ENCODE data around the gene LETM1. TPM values are rescaled to one million over a fixed set of nuclear protein-coding genes. Genes with fewer than 3 reads are reported as not detected.

Gene LETM1
- total and polyA plus RNA-seq, 2 experiments from 2014 or later: 22.5 to 53.3 TPM

DNA sequence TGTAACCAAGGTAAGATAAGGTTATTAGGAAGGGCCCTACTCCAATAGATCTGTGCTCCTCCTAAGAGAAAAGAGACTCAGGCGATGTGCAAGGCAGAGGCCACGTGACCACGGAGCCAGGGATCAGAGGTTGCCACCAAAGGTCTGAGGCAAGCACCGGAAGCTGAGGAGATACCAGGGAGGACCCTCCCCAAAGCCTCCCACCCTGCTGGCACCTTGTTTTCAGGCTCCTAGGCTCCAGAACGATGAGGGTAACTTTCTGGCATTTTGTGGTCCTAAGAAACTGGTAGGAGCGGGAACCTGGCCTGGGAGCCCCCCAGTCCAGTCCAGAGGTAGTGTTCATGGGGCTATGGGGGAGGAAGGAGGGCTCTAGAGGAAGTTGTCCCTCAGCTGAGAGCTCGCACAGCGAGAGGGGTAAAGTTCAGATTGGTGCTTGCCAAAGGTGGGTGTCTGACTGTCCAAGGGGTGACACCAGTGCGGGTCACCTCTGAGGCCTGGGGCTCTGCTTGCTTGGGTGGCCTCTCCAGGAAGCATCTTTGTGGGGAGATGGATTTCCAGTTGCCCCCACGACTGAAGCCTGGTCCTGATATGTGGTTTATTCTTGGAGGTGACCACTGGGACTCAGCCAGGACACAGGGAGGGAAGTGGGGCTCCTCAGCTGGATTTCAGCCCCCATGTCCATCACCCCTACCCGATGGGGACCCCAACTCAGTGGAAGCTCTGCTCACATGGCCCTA is 7.5 kb upstream of the LETM1 start:
- Histone ChIP-seq H3K36me3 (no peaks in the 10 kb centered on the region), H3K4me3 (no peak overlapping the region), H3K4me1 (ENCODE audit: low read depth) (peaks cover 7% of the 10 kb centered on the region), H3K27ac (no peak overlapping the region), H3K27me3 (peaks cover 20% of the 10 kb centered on the region), H3K9me3 (ENCODE audit: low read depth) (no peaks in the 10 kb centered on the region)
- TF ChIP-seq, protein P1, sequence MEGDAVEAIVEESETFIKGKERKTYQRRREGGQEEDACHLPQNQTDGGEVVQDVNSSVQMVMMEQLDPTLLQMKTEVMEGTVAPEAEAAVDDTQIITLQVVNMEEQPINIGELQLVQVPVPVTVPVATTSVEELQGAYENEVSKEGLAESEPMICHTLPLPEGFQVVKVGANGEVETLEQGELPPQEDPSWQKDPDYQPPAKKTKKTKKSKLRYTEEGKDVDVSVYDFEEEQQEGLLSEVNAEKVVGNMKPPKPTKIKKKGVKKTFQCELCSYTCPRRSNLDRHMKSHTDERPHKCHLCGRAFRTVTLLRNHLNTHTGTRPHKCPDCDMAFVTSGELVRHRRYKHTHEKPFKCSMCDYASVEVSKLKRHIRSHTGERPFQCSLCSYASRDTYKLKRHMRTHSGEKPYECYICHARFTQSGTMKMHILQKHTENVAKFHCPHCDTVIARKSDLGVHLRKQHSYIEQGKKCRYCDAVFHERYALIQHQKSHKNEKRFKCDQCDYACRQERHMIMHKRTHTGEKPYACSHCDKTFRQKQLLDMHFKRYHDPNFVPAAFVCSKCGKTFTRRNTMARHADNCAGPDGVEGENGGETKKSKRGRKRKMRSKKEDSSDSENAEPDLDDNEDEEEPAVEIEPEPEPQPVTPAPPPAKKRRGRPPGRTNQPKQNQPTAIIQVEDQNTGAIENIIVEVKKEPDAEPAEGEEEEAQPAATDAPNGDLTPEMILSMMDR (IDR thresholded peaks at IDR 0.05; ENCODE audit: low read depth, low read length): no peak
- DNase-seq (ENCODE audit: low read depth in 1 of 2, low spot score in 1 of 2): no peak

DNA sequence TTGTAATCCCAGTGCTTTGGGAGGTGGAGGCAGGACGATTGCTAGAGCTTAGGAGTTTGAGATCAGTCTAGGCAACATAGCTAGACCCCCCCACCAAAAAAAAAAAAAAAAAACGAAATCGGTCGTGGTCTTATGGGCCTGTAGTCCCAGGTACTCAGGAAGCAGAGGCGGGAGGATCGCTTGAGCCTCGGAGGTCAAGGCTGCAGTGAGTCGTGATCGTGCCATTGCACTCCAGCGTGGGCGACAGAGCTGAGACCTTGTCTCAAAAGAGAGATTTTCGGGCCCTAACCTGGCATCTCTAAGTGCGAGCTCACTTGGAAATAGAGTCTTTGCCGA is 7.0 kb upstream of the LETM1 start:
- H3K27me3 ChIP-seq: peaks cover 20% of the 10 kb centered on the region
- H3K9me3 ChIP-seq (ENCODE audit: low read depth): no peaks in the 10 kb centered on the region
- peaks cover 7% of the 10 kb centered on the region for H3K4me1 ChIP-seq (ENCODE audit: low read depth)
- no peak overlapping the region for H3K4me3 ChIP-seq
- no peak for DNase-seq (ENCODE audit: low read depth in 1 of 2, low spot score in 1 of 2)
- TF ChIP-seq, protein P1 (IDR thresholded peaks at IDR 0.05; ENCODE audit: low read depth, low read length): no peak
- no peak overlapping the region for H3K27ac ChIP-seq
- H3K36me3 ChIP-seq: no peaks in the 10 kb centered on the region

DNA sequence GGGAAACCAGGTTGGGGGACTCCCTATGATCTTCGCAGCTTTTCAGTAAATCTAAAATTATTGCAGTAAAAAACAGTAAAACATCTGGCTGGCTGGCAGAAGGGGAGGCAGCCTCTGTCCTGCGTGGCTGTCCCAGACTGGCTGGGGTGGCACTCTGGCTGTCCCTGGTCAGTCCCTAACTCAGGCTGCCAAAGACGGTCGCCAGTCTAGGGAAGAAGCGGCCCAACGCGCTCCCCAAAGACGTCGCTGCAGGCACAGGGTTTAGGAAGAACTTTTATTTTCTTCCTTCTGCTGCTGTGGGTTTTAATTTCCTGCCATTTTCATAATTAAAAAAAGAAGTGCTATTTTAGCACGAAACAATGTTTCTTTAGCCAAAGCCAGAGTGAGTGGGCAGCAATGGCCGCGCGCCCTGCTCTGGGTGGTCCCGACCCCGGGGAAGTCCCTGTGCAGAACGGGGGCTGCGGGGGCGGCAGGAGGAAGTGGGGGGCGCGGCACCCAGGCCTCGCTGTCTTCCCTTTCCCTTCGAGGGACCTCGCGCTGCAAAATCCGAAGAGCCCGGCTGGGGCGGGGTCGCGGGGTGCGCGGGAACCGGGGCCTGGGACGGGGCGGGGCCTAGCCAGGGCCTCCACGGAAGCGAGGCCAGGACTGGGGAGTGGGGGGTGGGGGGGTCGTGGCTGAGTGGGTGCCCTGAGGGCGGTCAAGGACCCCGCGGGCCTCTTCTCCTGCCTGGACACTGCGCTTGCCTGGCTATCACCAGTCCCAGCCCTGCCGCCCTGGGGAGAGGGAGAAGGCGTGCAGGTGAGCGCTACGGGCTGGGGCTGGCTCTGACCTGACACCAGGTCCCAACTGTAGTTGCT is 6.3 kb upstream of the LETM1 start:
- peaks cover 7% of the 10 kb centered on the region for H3K4me1 ChIP-seq (ENCODE audit: low read depth)
- no peak overlapping the region for H3K27ac ChIP-seq
- TF ChIP-seq, protein P1 (IDR thresholded peaks at IDR 0.05; ENCODE audit: low read depth, low read length): no peak
- H3K36me3 ChIP-seq: no peaks in the 10 kb centered on the region
- H3K9me3 ChIP-seq (ENCODE audit: low read depth): no peaks in the 10 kb centered on the region
- no peak overlapping the region for H3K4me3 ChIP-seq
- peaks cover 20% of the 10 kb centered on the region for H3K27me3 ChIP-seq
- DNase-seq (ENCODE audit: low read depth in 1 of 2, low spot score in 1 of 2): no peak

DNA sequence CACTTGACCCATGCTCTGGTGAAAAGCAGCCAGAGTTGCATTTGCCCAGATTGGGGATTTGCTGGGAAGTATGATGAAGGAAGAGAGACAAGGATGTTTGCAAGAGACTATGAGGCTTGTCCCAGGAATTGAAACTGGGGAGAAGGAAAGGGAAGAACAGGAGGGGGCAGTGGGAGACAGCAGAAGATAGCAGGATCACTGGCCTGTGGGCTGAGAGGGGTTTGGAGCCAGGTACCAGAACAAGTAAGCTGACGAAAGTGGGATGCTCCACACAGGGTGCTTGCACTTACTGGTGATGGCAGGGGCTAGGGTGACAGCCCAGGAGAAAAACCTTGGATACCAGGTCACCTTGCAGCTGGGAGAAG is 3.4 kb upstream of the LETM1 start:
- Histone ChIP-seq H3K27me3 (peaks cover 20% of the 10 kb centered on the region), H3K4me1 (ENCODE audit: low read depth) (peaks cover 4% of the 10 kb centered on the region)

DNA sequence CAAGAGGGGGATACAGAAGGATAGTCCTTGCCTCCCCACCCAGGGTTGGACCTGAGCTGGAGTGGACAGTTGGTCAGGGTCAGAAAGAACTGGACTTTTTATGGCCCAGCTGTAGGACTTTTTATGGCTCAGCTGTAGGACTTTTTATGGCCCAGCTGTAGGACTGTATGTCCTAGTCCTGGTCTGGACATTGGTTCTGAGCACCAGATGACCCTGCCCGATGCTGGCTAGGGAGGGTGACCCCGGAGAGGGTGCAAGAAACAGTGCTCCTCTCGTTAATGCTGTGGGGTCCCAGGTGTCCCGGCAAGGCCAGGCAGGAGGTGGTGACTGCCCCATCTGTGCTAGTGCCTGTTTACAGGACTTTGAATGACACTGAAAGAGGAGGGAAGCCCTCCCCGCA is 2.0 kb upstream of the LETM1 start:
- no peak for DNase-seq (ENCODE audit: low read depth in 1 of 2, low spot score in 1 of 2)
- Histone ChIP-seq H3K27ac (no peak overlapping the region), H3K36me3 (no peaks in the 10 kb centered on the region), H3K4me3 (no peak overlapping the region), H3K9me3 (ENCODE audit: low read depth) (no peaks in the 10 kb centered on the region), H3K4me1 (ENCODE audit: low read depth) (peaks cover 5% of the 10 kb centered on the region), H3K27me3 (peaks cover 20% of the 10 kb centered on the region)
- TF ChIP-seq, protein P1 (IDR thresholded peaks at IDR 0.05; ENCODE audit: low read depth, low read length): no peak

More for the DNA sequence above, 3.4 kb upstream of the LETM1 start:
- H3K9me3 ChIP-seq (ENCODE audit: low read depth): no peaks in the 10 kb centered on the region
- no peaks in the 10 kb centered on the region for H3K36me3 ChIP-seq
- no peak overlapping the region for H3K4me3 ChIP-seq
- no peak for DNase-seq (ENCODE audit: low read depth in 1 of 2, low spot score in 1 of 2)
- TF ChIP-seq, protein P1 (IDR thresholded peaks at IDR 0.05; ENCODE audit: low read depth, low read length): no peak
- H3K27ac ChIP-seq: no peak overlapping the region
